Loucy (cell line): ENCODE measurements around the gene SLFN12L.

Source experiments
- H2AFZ ChIP-seq: fragments of 200-600 bp; sonication (generic); 2 replicates; pipeline ENCODE4 v1.6.0; 2016; ENCODE audit warnings: antibody characterized with exemption, mild to moderate bottlenecking, low read length, moderate library complexity
- H3F3A ChIP-seq: fragments of 200-600 bp; 2 replicates; pipeline ENCODE4 v1.6.0; 2016; ENCODE audit warnings: antibody characterized with exemption, low read depth, mild to moderate bottlenecking
- H3K27me3 ChIP-seq: fragments of 200-600 bp; sonication (generic); 2 replicates; pipeline ENCODE4 v1.6.1; 2014; ENCODE audit warnings: low read length, mild to moderate bottlenecking; ENCODE audit not compliant: insufficient read depth, poor library complexity, severe bottlenecking
- H3K36me3 ChIP-seq: fragments of 200-600 bp; sonication (generic); 2 replicates; pipeline ENCODE4 v1.6.1; 2016; ENCODE audit warnings: low read length; ENCODE audit not compliant: insufficient read depth
- H3K4me1 ChIP-seq: fragments of 200-600 bp; sonication (generic); 2 replicates; pipeline ENCODE4 v1.5.1; 2014; ENCODE audit warnings: low read length, mild to moderate bottlenecking; ENCODE audit not compliant: insufficient read depth, poor library complexity, severe bottlenecking
- H3K4me2 ChIP-seq: fragments of 200-600 bp; sonication (generic); 2 replicates; pipeline ENCODE4 v1.6.0; 2014; ENCODE audit warnings: antibody characterized with exemption, low read length, low read depth, mild to moderate bottlenecking; ENCODE audit not compliant: poor library complexity, severe bottlenecking
- H3K4me3 ChIP-seq: fragments of 200-600 bp; sonication (generic); 2 replicates; pipeline ENCODE4 v1.5.1; 2014; ENCODE audit warnings: low read length, mild to moderate bottlenecking, mixed read lengths; ENCODE audit not compliant: poor library complexity, severe bottlenecking
- H3K79me2 ChIP-seq: fragments of 200-600 bp; sonication (generic); 2 replicates; pipeline ENCODE4 v1.6.1; 2014; ENCODE audit warnings: low read length; ENCODE audit not compliant: insufficient read depth
- H3K9ac ChIP-seq: fragments of 200-600 bp; sonication (generic); 2 replicates; pipeline ENCODE4 v1.6.0; 2014; ENCODE audit warnings: mild to moderate bottlenecking, low read depth, low read length, moderate library complexity; ENCODE audit not compliant: poor library complexity, severe bottlenecking
- H3K9me2 ChIP-seq: fragments of 200-600 bp; sonication (generic); replicated peaks from 2 replicates; pipeline ENCODE4 v1.6.1; 2016; ENCODE audit warnings: low read depth, low read length, mixed read lengths
- H3K9me3 ChIP-seq: fragments of 200-600 bp; sonication (generic); 2 replicates; pipeline ENCODE4 v1.6.1; 2014; ENCODE audit warnings: mild to moderate bottlenecking, antibody characterized with exemption, low read length, low read depth; ENCODE audit not compliant: insufficient read depth
- H4K20me1 ChIP-seq: fragments of 200-600 bp; sonication (generic); 2 replicates; pipeline ENCODE4 v1.6.0; 2014; ENCODE audit warnings: antibody characterized with exemption, low read length, mild to moderate bottlenecking; ENCODE audit not compliant: insufficient read depth, poor library complexity, severe bottlenecking
- EZH2phosphoT487 ChIP-seq: fragments of 200-600 bp; IDR thresholded peaks from 2 replicates; pipeline ENCODE4 v1.6.1; 2018; ENCODE audit warnings: antibody characterized with exemption, mild to moderate bottlenecking, moderate library complexity, borderline replicate concordance
- TF ChIP-seq, protein P1 (sequence below): fragments of 200-600 bp; sonication (generic); conservative IDR thresholded peaks from 2 replicates; pipeline ENCODE4 v1.5.1; 2014; ENCODE audit warnings: mild to moderate bottlenecking, antibody characterized with exemption, low read length

The SLFN12L gene

DNA sequence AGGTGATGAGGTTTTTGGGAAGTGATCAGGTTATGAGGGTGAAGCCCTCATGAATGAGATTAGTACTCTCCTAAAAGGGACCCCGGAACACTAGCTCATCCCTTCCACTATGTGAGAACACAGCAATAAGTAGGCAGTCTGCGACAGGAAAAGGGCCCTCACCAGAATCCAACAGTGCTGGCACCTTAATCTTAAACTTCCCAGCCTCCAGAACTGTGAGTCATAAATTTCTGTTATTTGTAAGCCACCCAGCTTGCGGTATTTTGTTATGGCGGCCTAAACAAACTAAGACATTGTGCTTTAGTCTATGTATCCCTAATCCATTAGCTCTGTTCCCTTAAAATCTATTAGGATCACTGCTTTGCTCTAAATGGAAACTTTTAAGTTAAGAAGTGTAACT is 113.7 kb downstream of the SLFN12L start:
- Histone ChIP-seq H3K9me3 (no peaks in the 10 kb centered on the region), H3K4me3 (no peak overlapping the region), H3K79me2 (no peaks in the 10 kb centered on the region), H3K4me2 (no peak overlapping the region), H3K36me3 (no peaks in the 10 kb centered on the region; the same call in 1 of the 2 replicates), H3F3A (no peaks in the 10 kb centered on the region), H2AFZ (no peak overlapping the region), H3K9me2 (no peaks in the 10 kb centered on the region), H4K20me1 (no peaks in the 10 kb centered on the region), H3K4me1 (peaks cover 11% of the 10 kb centered on the region), H3K9ac (no peak overlapping the region), H3K27me3 (no peaks in the 10 kb centered on the region)
- TF ChIP-seq EZH2phosphoT487 = no peak
- TF ChIP-seq, protein P1, sequence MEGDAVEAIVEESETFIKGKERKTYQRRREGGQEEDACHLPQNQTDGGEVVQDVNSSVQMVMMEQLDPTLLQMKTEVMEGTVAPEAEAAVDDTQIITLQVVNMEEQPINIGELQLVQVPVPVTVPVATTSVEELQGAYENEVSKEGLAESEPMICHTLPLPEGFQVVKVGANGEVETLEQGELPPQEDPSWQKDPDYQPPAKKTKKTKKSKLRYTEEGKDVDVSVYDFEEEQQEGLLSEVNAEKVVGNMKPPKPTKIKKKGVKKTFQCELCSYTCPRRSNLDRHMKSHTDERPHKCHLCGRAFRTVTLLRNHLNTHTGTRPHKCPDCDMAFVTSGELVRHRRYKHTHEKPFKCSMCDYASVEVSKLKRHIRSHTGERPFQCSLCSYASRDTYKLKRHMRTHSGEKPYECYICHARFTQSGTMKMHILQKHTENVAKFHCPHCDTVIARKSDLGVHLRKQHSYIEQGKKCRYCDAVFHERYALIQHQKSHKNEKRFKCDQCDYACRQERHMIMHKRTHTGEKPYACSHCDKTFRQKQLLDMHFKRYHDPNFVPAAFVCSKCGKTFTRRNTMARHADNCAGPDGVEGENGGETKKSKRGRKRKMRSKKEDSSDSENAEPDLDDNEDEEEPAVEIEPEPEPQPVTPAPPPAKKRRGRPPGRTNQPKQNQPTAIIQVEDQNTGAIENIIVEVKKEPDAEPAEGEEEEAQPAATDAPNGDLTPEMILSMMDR = no peak
